ENCODE measurements around the gene XPA. TPM values are rescaled to one million over a fixed set of nuclear protein-coding genes. Genes with fewer than 3 reads are reported as not detected.

Gene XPA
- 10.3 and 10.9 TPM in 2 replicates for total RNA-seq

DNA sequence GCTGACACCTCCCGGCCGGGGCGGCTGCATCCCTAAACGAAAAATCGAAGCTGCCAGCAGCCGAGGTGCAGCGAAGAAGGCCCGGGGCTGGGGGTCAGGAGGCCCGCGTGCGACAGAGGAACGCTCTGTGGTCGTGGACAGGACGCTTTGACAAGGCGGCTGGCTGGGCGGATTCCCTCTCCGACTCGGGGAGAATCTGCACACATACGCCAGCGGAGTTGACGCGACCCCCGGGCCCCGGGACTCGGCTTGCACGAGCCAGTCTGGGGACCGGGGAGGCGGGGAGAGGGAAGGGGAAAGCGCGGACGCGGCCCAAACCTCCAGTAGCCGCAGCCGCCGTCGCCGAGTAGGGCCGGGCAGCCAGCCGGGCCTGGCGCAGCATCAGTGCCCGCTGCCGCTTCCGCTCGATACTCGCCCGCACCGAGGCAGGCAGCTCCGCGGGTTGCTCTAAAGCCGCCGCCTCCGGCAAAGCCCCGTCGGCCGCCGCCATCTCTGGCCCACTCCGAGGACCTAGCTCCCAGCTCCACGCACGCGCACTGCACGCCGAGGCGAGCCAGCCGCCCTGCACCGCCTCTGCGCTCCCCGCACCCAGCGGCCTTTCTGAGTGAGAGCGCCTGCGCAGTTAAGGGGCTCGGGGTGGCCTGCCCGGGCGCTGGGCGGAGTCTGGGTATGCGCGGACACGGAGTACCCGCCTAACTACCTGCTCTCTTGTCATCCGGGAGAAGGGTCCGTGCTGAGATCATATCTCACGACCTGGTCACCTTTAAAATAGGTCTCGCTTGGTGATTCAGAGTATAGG lies at the start of gene XPA:
Gene XPA, minus strand, starts transcription at position 538 of the 799 bp plus-strand sequence. Its CDS starts 48 bp downstream, at position 490.

GRCh38 chr9:97632985-97633858 lies 63.9 kb downstream of the XPA start, which contains the start of the genes NCBP1 and TSTD2:
Gene NCBP1 (plus strand): TSS chr9:97633821. CDS start chr9:97633882, 61 bp downstream.
Gene TSTD2 (minus strand): TSS chr9:97633368. CDS start chr9:97627562, 5,806 bp downstream.

Other genes with a start within 250 kb of the XPA start
- 0.16 and 0.17 TPM in 2 replicates for gene TMOD1, start 195.7 kb downstream of the XPA start, total RNA-seq
- 14.2 and 17.6 TPM in 2 replicates for gene TSTD2, start 64.0 kb downstream of the XPA start, total RNA-seq
- gene NCBP1, start 63.5 kb downstream of the XPA start, total RNA-seq, result 28.9 and 30.3 TPM in 2 replicates
- gene FOXE1, start 155.9 kb upstream of the XPA start, total RNA-seq, result not detected in 2 replicates
- gene TRMO, start 225.2 kb upstream of the XPA start, total RNA-seq, result 11.7 and 17.9 TPM in 2 replicates
- not detected in 2 replicates for gene HEMGN, start 240.8 kb upstream of the XPA start, total RNA-seq

All from bronchial smooth muscle cell (primary cell).